ENCODE data around the gene PID1.

Gene PID1

GRCh38 chr2:229202646-229203045 lies 68.4 kb downstream of the PID1 start:
- Histone ChIP-seq H3K27me3 (ENCODE audit: insufficient read depth, poor library complexity, severe bottlenecking) (no peaks in the 10 kb centered on the region), H3K27ac (replicated peaks) (no peak overlapping the region), H3K4me3 (replicated peaks; ENCODE audit: insufficient read depth, low read length) (no peak overlapping the region)
- TF ChIP-seq GABPA (IDR thresholded peaks at IDR 0.05; ENCODE audit: low read depth), result no peak
- TF ChIP-seq SPI1 (IDR thresholded peaks at IDR 0.05; ENCODE audit: borderline replicate concordance, low read depth), result no peak
- no peak for TF ChIP-seq REST (IDR thresholded peaks at IDR 0.05; ENCODE audit: insufficient replicate concordance, low read depth)
- no peak for TF ChIP-seq POLR2AphosphoS5 (IDR thresholded peaks at IDR 0.05; ENCODE audit: low read depth)
- TF ChIP-seq CTCF (IDR thresholded peaks at IDR 0.05; ENCODE audit: insufficient read depth, low read length), result no peak
- no peak for DNase-seq (ENCODE audit: low read depth in 1 of 2, low spot score in 1 of 2)

GRCh38 chr2:229201521-229201920 lies 69.6 kb downstream of the PID1 start:
- no peak overlapping the region for H3K4me3 ChIP-seq (replicated peaks; ENCODE audit: insufficient read depth, low read length)
- no peaks in the 10 kb centered on the region for H3K27me3 ChIP-seq (ENCODE audit: insufficient read depth, poor library complexity, severe bottlenecking)
- no peak for DNase-seq (ENCODE audit: low read depth in 1 of 2, low spot score in 1 of 2)
- no peak overlapping the region for H3K27ac ChIP-seq (replicated peaks)
- no peak for TF ChIP-seq POLR2AphosphoS5 (IDR thresholded peaks at IDR 0.05; ENCODE audit: low read depth)
- TF ChIP-seq CTCF (IDR thresholded peaks at IDR 0.05; ENCODE audit: insufficient read depth, low read length), result no peak
- TF ChIP-seq SPI1 (IDR thresholded peaks at IDR 0.05; ENCODE audit: borderline replicate concordance, low read depth), result no peak
- no peak for TF ChIP-seq GABPA (IDR thresholded peaks at IDR 0.05; ENCODE audit: low read depth)
- no peak for TF ChIP-seq REST (IDR thresholded peaks at IDR 0.05; ENCODE audit: insufficient replicate concordance, low read depth)

GRCh38 chr2:229199267-229199666 lies 71.8 kb downstream of the PID1 start:
- DNase-seq (ENCODE audit: low read depth in 1 of 2, low spot score in 1 of 2), result no peak
- Histone ChIP-seq H3K27me3 (ENCODE audit: insufficient read depth, poor library complexity, severe bottlenecking) (no peaks in the 10 kb centered on the region), H3K4me3 (replicated peaks; ENCODE audit: insufficient read depth, low read length) (no peak overlapping the region), H3K27ac (replicated peaks) (no peak overlapping the region)
- TF ChIP-seq SPI1 (IDR thresholded peaks at IDR 0.05; ENCODE audit: borderline replicate concordance, low read depth) (no peak), CTCF (IDR thresholded peaks at IDR 0.05; ENCODE audit: insufficient read depth, low read length) (no peak), REST (IDR thresholded peaks at IDR 0.05; ENCODE audit: insufficient replicate concordance, low read depth) (no peak), POLR2AphosphoS5 (IDR thresholded peaks at IDR 0.05; ENCODE audit: low read depth) (no peak), GABPA (IDR thresholded peaks at IDR 0.05; ENCODE audit: low read depth) (no peak)
